ENCODE measurements around the gene MYBPH.

DNA sequence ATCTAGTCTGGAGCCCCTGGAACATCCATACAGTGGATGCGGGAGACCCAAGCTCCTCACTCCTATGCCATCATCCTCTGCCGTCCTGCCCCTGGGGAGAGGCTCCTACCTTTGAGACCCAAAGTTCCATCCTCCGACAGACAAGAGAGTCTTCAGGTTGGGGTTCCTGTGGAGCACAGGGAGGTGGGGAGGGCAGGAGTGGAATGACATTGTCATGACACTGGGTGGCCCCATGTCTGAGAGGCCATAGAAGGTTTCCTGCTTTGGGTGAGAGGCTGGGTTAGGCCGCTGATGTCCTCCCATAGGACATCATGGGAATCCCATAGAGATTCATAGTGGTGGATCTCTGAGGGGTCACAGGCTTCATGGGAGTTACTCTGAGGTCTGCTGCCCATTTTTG, 8.8 kb upstream of the MYBPH start:
- TF ChIP-seq POLR2A (IDR thresholded peaks at IDR 0.05) (no peak), EP300 (IDR thresholded peaks at IDR 0.05) (no peak)
